ENCODE measurements around the gene PHACTR2. TPM values are rescaled to one million over a fixed set of nuclear protein-coding genes. Genes with fewer than 3 reads are reported as not detected.
"Not testable (repeated sequence)": the region's sequence is repeated elsewhere in the genome, so short reads cannot be mapped to it uniquely, and the experiment has no call there.

PHACTR2 gene
- total RNA-seq, 4 donors from 2014 or later = 95.0 to 127 (median 111) TPM

- 50 to 78% methylated on average over 6 of the region's 6 CpGs for WGBS, 2 donors
- no peak for TF ChIP-seq CTCF (IDR thresholded peaks at IDR 0.05)
- TF ChIP-seq POLR2A (IDR thresholded peaks at IDR 0.05) = no peak
- H3K27ac ChIP-seq = no peak overlapping the region
- no peaks in the 10 kb centered on the region for H3K4me1 ChIP-seq
- DNase-seq = no peak
- H3K9me3 ChIP-seq = no peaks in the 10 kb centered on the region
- H3K4me3 ChIP-seq (replicated peaks in 1 of 3) = no peak overlapping the region
- intact Hi-C loops (cut with DNase I) = no loop called here
- H3K27me3 ChIP-seq = no peaks in the 10 kb centered on the region
- H3K36me3 ChIP-seq = no peaks in the 10 kb centered on the region
Measured at GRCh38 chr6:143652841-143653331, 24.9 kb upstream of the PHACTR2 start.

- Histone ChIP-seq H3K4me1 (no peaks in the 10 kb centered on the region), H3K27me3 (no peaks in the 10 kb centered on the region), H3K4me3 (replicated peaks in 1 of 3) (no peak overlapping the region), H3K27ac (no peak overlapping the region), H3K36me3 (no peaks in the 10 kb centered on the region), H3K9me3 (no peaks in the 10 kb centered on the region)
- intact Hi-C loops (cut with DNase I) = no loop called here
- DNase-seq = no peak
- WGBS, 2 donors = 88% methylated on average over 5 of the region's 5 CpGs
- TF ChIP-seq POLR2A (IDR thresholded peaks at IDR 0.05) (no peak), CTCF (IDR thresholded peaks at IDR 0.05) (no peak)
Measured at GRCh38 chr6:143655541-143655940, 22.2 kb upstream of the PHACTR2 start.

GRCh38 chr6:143656026-143656425 lies 21.7 kb upstream of the PHACTR2 start:
- DNase-seq = no peak
- Histone ChIP-seq H3K27ac (no peak overlapping the region), H3K36me3 (no peaks in the 10 kb centered on the region), H3K9me3 (no peaks in the 10 kb centered on the region), H3K27me3 (no peaks in the 10 kb centered on the region), H3K4me3 (replicated peaks in 1 of 3) (no peak overlapping the region), H3K4me1 (no peaks in the 10 kb centered on the region)
- intact Hi-C loops (cut with DNase I) = no loop called here
- WGBS, 2 donors = 82 to 86% methylated on average over 4 of the region's 4 CpGs
- TF ChIP-seq CTCF (IDR thresholded peaks at IDR 0.05) = no peak
- TF ChIP-seq POLR2A (IDR thresholded peaks at IDR 0.05) = no peak

- intact Hi-C loops (cut with DNase I) = no loop called here
- no peaks in the 10 kb centered on the region for H3K36me3 ChIP-seq
- no peaks in the 10 kb centered on the region for H3K27me3 ChIP-seq
- no peak for DNase-seq
- no peak overlapping the region for H3K4me3 ChIP-seq (replicated peaks in 1 of 3)
- H3K4me1 ChIP-seq = no peaks in the 10 kb centered on the region
- 70 to 81% methylated on average over 2 of the region's 2 CpGs for WGBS, 2 donors
- TF ChIP-seq CTCF (IDR thresholded peaks at IDR 0.05) (no peak), POLR2A (IDR thresholded peaks at IDR 0.05) (no peak)
- no peaks in the 10 kb centered on the region for H3K9me3 ChIP-seq
- H3K27ac ChIP-seq = no peak overlapping the region
Measured at GRCh38 chr6:143657809-143658208, 20.0 kb upstream of the PHACTR2 start.

- intact Hi-C loops (cut with DNase I); H3K27ac ChIP-seq; H3K4me3 ChIP-seq (replicated peaks in 1 of 3); DNase-seq; H3K36me3 ChIP-seq; H3K27me3 ChIP-seq; H3K9me3 ChIP-seq; H3K4me1 ChIP-seq: not testable (repeated sequence)
- WGBS, 2 donors = 96 to 97% methylated on average over 3 of the region's 3 CpGs
Measured at GRCh38 chr6:143660170-143660569, 17.6 kb upstream of the PHACTR2 start.

- intact Hi-C loops (cut with DNase I) = no loop called here
- DNase-seq = no peak
- Histone ChIP-seq H3K27me3 (no peaks in the 10 kb centered on the region), H3K4me3 (replicated peaks in 1 of 3) (no peak overlapping the region), H3K4me1 (no peaks in the 10 kb centered on the region), H3K36me3 (no peaks in the 10 kb centered on the region), H3K27ac (no peak overlapping the region), H3K9me3 (no peaks in the 10 kb centered on the region)
- TF ChIP-seq POLR2A (IDR thresholded peaks at IDR 0.05) (no peak), CTCF (IDR thresholded peaks at IDR 0.05) (no peak)
Measured at GRCh38 chr6:143664171-143664570, 13.6 kb upstream of the PHACTR2 start.

GRCh38 chr6:143666007-143666406 lies 11.8 kb upstream of the PHACTR2 start:
- intact Hi-C loops (cut with DNase I); H3K27ac ChIP-seq; H3K36me3 ChIP-seq; H3K9me3 ChIP-seq; DNase-seq; H3K27me3 ChIP-seq; H3K4me3 ChIP-seq (replicated peaks in 1 of 3); H3K4me1 ChIP-seq: not testable (repeated sequence)
- WGBS, 2 donors = 95 to 100% methylated on average over 1 of the region's 1 CpG

- H3K27me3 ChIP-seq; intact Hi-C loops (cut with DNase I); H3K27ac ChIP-seq; H3K4me3 ChIP-seq (replicated peaks in 1 of 3); H3K36me3 ChIP-seq; H3K9me3 ChIP-seq; DNase-seq: not testable (repeated sequence)
- 86 to 88% methylated on average over 1 of the region's 1 CpG for WGBS, 2 donors
- H3K4me1 ChIP-seq = peaks cover 9 to 14% of the 10 kb centered on the region in 2 donors
Measured at GRCh38 chr6:143669483-143669882, 8.3 kb upstream of the PHACTR2 start.

All from thyroid gland (tissue), 4 donors.